NOMO-1 treated with dmso at 0.1 percent for 144 hours (cell line): ENCODE measurements around the gene CDK17.
"Not testable (repeated sequence)": the region's sequence is repeated elsewhere in the genome, so short reads cannot be mapped to it uniquely, and the experiment has no call there.

Experiments used
- DNase-seq: peaks from one replicate; lab custom pipeline; 2025; ENCODE audit not compliant: unreplicated experiment; lab: John Stamatoyannopoulos, UW

CDK17 gene

GRCh38 chr12:96323906-96324305 lies 76.3 kb downstream of the CDK17 start:
- DNase-seq: no peak

GRCh38 chr12:96322720-96323119 lies 77.5 kb downstream of the CDK17 start:
- no peak for DNase-seq

- DNase-seq: no peak
Observed at GRCh38 chr12:96321941-96322340, 78.3 kb downstream of the CDK17 start.

- not testable (repeated sequence) for DNase-seq
Observed at GRCh38 chr12:96317801-96318200, 82.4 kb downstream of the CDK17 start.

GRCh38 chr12:96315741-96316481 lies 84.3 kb downstream of the CDK17 start:
- not testable (repeated sequence) for DNase-seq

GRCh38 chr12:96314723-96315122 lies 85.5 kb downstream of the CDK17 start:
- DNase-seq: no peak

- DNase-seq: no peak
Observed at GRCh38 chr12:96313606-96314005, 86.6 kb downstream of the CDK17 start.

GRCh38 chr12:96311191-96311590 lies 89.0 kb downstream of the CDK17 start:
- no peak for DNase-seq

GRCh38 chr12:96310067-96310466 lies 90.2 kb downstream of the CDK17 start:
- DNase-seq: no peak

- DNase-seq: no peak
Observed at GRCh38 chr12:96308881-96309280, 91.4 kb downstream of the CDK17 start.

- DNase-seq: no peak
Observed at GRCh38 chr12:96305665-96306064, 94.6 kb downstream of the CDK17 start.

- DNase-seq: no peak
Observed at GRCh38 chr12:96303653-96304052, 96.6 kb downstream of the CDK17 start.

GRCh38 chr12:96302687-96303310 lies 97.4 kb downstream of the CDK17 start:
- DNase-seq: no peak

GRCh38 chr12:96301732-96302131 lies 98.5 kb downstream of the CDK17 start:
- DNase-seq: no peak

GRCh38 chr12:96300064-96300463 lies 100.2 kb downstream of the CDK17 start:
- DNase-seq: no peak

GRCh38 chr12:96297504-96297903 lies 102.7 kb downstream of the CDK17 start:
- DNase-seq: no peak

GRCh38 chr12:96295532-96296160 lies 104.6 kb downstream of the CDK17 start:
- no peak for DNase-seq

GRCh38 chr12:96294831-96295230 lies 105.4 kb downstream of the CDK17 start:
- DNase-seq: no peak

GRCh38 chr12:96293093-96293492 lies 107.1 kb downstream of the CDK17 start:
- no peak for DNase-seq

- no peak for DNase-seq
Observed at GRCh38 chr12:96289067-96289466, 111.2 kb downstream of the CDK17 start.

- no peak for DNase-seq
Observed at GRCh38 chr12:96285158-96285557, 115.1 kb downstream of the CDK17 start.

GRCh38 chr12:96274331-96274730 lies 125.9 kb downstream of the CDK17 start:
- no peak for DNase-seq
